ENCODE data around the gene DIAPH2.

Gene DIAPH2

DNA sequence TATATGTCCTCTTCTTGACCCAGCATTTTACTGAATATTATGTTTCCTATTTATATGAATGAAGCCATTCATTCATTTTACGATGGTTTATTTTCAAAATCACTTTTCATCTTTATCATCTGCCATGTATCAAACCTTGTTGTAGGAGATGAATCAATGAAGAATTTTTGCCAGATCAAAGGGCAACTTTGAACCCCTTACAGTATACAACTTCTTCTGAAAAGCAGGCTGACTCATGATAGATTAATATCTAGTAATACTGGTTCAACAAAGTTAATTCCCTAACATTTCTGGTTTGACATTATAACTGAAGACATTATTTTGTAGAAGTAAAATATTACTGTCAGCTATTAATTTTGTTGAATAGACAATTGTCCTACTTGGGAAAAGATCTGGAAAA lies 425.1 kb downstream of the DIAPH2 start:
- H3K4me1 ChIP-seq (ENCODE audit: control insufficient read depth, insufficient read depth, low read length) = no peaks in the 10 kb centered on the region
- H3K27ac ChIP-seq (ENCODE audit: low read depth, low read length) = no peak overlapping the region
- no peak overlapping the region for H3K4me3 ChIP-seq (ENCODE audit: low read length)
- no peaks in the 10 kb centered on the region for H3K27me3 ChIP-seq (ENCODE audit: control insufficient read depth, insufficient read depth, low read length)
- H3K36me3 ChIP-seq (ENCODE audit: control insufficient read depth, insufficient read depth, low read length) = no peaks in the 10 kb centered on the region
- no peak overlapping the region for H3K9ac ChIP-seq (ENCODE audit: low read length)

- no peak overlapping the region for H3K9ac ChIP-seq (ENCODE audit: low read length)
- no peak overlapping the region for H3K27ac ChIP-seq (ENCODE audit: low read depth, low read length)
- no peaks in the 10 kb centered on the region for H3K4me1 ChIP-seq (ENCODE audit: control insufficient read depth, insufficient read depth, low read length)
- no peaks in the 10 kb centered on the region for H3K27me3 ChIP-seq (ENCODE audit: control insufficient read depth, insufficient read depth, low read length)
- no peaks in the 10 kb centered on the region for H3K36me3 ChIP-seq (ENCODE audit: control insufficient read depth, insufficient read depth, low read length)
- no peak overlapping the region for H3K4me3 ChIP-seq (ENCODE audit: low read length)
Observed at GRCh38 chrX:97117572-97117971, 432.9 kb downstream of the DIAPH2 start.

GRCh38 chrX:97119474-97120109 lies 434.9 kb downstream of the DIAPH2 start:
- Histone ChIP-seq H3K27ac (ENCODE audit: low read depth, low read length) (no peak overlapping the region), H3K4me1 (ENCODE audit: control insufficient read depth, insufficient read depth, low read length) (no peaks in the 10 kb centered on the region), H3K9ac (ENCODE audit: low read length) (no peak overlapping the region), H3K36me3 (ENCODE audit: control insufficient read depth, insufficient read depth, low read length) (no peaks in the 10 kb centered on the region), H3K27me3 (ENCODE audit: control insufficient read depth, insufficient read depth, low read length) (no peaks in the 10 kb centered on the region), H3K4me3 (ENCODE audit: low read length) (no peak overlapping the region)

GRCh38 chrX:97123001-97123400 lies 438.4 kb downstream of the DIAPH2 start:
- Histone ChIP-seq H3K4me3 (ENCODE audit: low read length) (no peak overlapping the region), H3K36me3 (ENCODE audit: control insufficient read depth, insufficient read depth, low read length) (no peaks in the 10 kb centered on the region), H3K27me3 (ENCODE audit: control insufficient read depth, insufficient read depth, low read length) (no peaks in the 10 kb centered on the region), H3K4me1 (ENCODE audit: control insufficient read depth, insufficient read depth, low read length) (no peaks in the 10 kb centered on the region), H3K27ac (ENCODE audit: low read depth, low read length) (no peak overlapping the region), H3K9ac (ENCODE audit: low read length) (no peak overlapping the region)

GRCh38 chrX:97126020-97126419 lies 441.4 kb downstream of the DIAPH2 start:
- Histone ChIP-seq H3K4me3 (ENCODE audit: low read length) (no peak overlapping the region), H3K27ac (ENCODE audit: low read depth, low read length) (no peak overlapping the region), H3K4me1 (ENCODE audit: control insufficient read depth, insufficient read depth, low read length) (no peaks in the 10 kb centered on the region), H3K27me3 (ENCODE audit: control insufficient read depth, insufficient read depth, low read length) (no peaks in the 10 kb centered on the region), H3K36me3 (ENCODE audit: control insufficient read depth, insufficient read depth, low read length) (no peaks in the 10 kb centered on the region), H3K9ac (ENCODE audit: low read length) (no peak overlapping the region)

GRCh38 chrX:97132664-97133415 lies 448.2 kb downstream of the DIAPH2 start:
- no peak overlapping the region for H3K27ac ChIP-seq (ENCODE audit: low read depth, low read length)
- no peaks in the 10 kb centered on the region for H3K36me3 ChIP-seq (ENCODE audit: control insufficient read depth, insufficient read depth, low read length)
- no peak overlapping the region for H3K4me3 ChIP-seq (ENCODE audit: low read length)
- H3K27me3 ChIP-seq (ENCODE audit: control insufficient read depth, insufficient read depth, low read length) = no peaks in the 10 kb centered on the region
- H3K9ac ChIP-seq (ENCODE audit: low read length) = no peak overlapping the region
- no peaks in the 10 kb centered on the region for H3K4me1 ChIP-seq (ENCODE audit: control insufficient read depth, insufficient read depth, low read length)

DNA sequence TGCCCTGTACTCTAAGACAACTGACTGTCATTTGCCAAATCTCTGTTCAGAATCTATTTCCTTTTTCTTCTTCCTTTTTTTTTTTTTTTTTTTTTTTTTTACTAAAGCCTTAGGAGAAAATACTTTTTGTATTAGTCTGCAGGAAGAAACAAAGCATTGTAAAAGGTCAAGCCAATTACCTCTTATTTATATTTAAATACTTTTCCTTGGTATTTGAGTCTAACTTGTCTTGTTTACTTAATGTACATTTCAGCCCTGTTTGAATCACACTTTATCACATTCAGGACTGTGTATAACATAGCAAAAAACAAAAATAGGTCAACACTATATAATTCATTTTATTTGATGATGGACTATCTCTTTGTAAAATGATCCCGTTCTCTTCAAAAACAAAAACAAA lies 461.3 kb downstream of the DIAPH2 start:
- no peak overlapping the region for H3K9ac ChIP-seq (ENCODE audit: low read length)

GRCh38 chrX:97155816-97156215 lies 471.2 kb downstream of the DIAPH2 start:
- Histone ChIP-seq H3K36me3 (ENCODE audit: control insufficient read depth, insufficient read depth, low read length) (no peaks in the 10 kb centered on the region), H3K27me3 (ENCODE audit: control insufficient read depth, insufficient read depth, low read length) (no peaks in the 10 kb centered on the region), H3K9ac (ENCODE audit: low read length) (no peak overlapping the region), H3K4me1 (ENCODE audit: control insufficient read depth, insufficient read depth, low read length) (no peaks in the 10 kb centered on the region), H3K27ac (ENCODE audit: low read depth, low read length) (no peak overlapping the region), H3K4me3 (ENCODE audit: low read length) (no peak overlapping the region)

More for the DNA sequence above, 461.3 kb downstream of the DIAPH2 start:
- Histone ChIP-seq H3K4me3 (ENCODE audit: low read length) (no peak overlapping the region), H3K36me3 (ENCODE audit: control insufficient read depth, insufficient read depth, low read length) (no peaks in the 10 kb centered on the region), H3K27ac (ENCODE audit: low read depth, low read length) (no peak overlapping the region), H3K4me1 (ENCODE audit: control insufficient read depth, insufficient read depth, low read length) (no peaks in the 10 kb centered on the region), H3K27me3 (ENCODE audit: control insufficient read depth, insufficient read depth, low read length) (no peaks in the 10 kb centered on the region)

GRCh38 chrX:97158269-97158668 lies 473.6 kb downstream of the DIAPH2 start:
- Histone ChIP-seq H3K27ac (ENCODE audit: low read depth, low read length) (no peak overlapping the region), H3K9ac (ENCODE audit: low read length) (no peak overlapping the region), H3K4me1 (ENCODE audit: control insufficient read depth, insufficient read depth, low read length) (no peaks in the 10 kb centered on the region), H3K36me3 (ENCODE audit: control insufficient read depth, insufficient read depth, low read length) (no peaks in the 10 kb centered on the region), H3K4me3 (ENCODE audit: low read length) (no peak overlapping the region), H3K27me3 (ENCODE audit: control insufficient read depth, insufficient read depth, low read length) (no peaks in the 10 kb centered on the region)

DNA sequence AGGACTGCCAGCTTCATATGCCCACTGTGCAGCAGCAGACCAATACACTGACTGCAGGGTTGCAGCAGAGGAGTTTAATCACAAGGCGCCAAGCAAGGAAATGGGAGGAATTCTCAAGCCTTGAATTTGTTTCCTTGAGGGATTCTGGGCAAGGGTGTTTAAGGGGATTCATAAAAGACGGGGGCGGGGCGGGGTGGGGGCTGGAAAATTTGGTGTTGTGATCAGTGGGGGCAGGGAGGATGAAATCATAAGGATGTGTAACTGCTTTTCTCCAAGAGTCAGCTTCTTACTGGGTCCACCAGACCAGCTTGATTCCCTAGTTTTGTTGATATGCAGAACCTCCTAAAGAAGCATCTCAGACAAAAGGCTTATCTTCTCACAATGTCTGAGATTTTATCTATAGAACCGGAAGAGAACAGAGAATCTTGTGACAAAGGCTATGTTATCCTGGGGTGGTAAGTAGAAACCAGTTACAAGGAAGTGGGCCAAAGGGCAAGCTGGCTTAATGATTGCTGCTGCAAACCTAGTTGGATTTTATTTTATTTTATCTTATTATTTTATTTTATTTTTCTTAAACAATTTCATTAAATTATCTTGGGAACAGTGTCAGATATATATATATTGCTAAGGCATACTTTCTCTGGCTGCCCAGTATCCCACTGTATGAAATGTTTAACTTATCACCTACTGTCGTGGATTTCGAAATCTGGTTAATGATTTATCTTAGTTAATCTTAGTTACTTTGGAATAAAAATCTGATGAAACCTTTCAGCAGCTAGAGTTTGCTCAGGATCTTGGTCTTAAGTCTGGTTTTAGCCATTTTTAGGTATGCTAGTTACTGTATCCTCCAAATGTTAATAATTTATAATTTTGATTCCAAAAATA lies 475.5 kb downstream of the DIAPH2 start:
- H3K4me3 ChIP-seq (ENCODE audit: low read length) = no peak overlapping the region
- no peaks in the 10 kb centered on the region for H3K4me1 ChIP-seq (ENCODE audit: control insufficient read depth, insufficient read depth, low read length)
- no peaks in the 10 kb centered on the region for H3K27me3 ChIP-seq (ENCODE audit: control insufficient read depth, insufficient read depth, low read length)
- no peak overlapping the region for H3K9ac ChIP-seq (ENCODE audit: low read length)
- no peak overlapping the region for H3K27ac ChIP-seq (ENCODE audit: low read depth, low read length)
- H3K36me3 ChIP-seq (ENCODE audit: control insufficient read depth, insufficient read depth, low read length) = no peaks in the 10 kb centered on the region

- no peaks in the 10 kb centered on the region for H3K27me3 ChIP-seq (ENCODE audit: control insufficient read depth, insufficient read depth, low read length)
- H3K27ac ChIP-seq (ENCODE audit: low read depth, low read length) = no peak overlapping the region
- H3K4me1 ChIP-seq (ENCODE audit: control insufficient read depth, insufficient read depth, low read length) = no peaks in the 10 kb centered on the region
- H3K9ac ChIP-seq (ENCODE audit: low read length) = no peak overlapping the region
- no peaks in the 10 kb centered on the region for H3K36me3 ChIP-seq (ENCODE audit: control insufficient read depth, insufficient read depth, low read length)
- no peak overlapping the region for H3K4me3 ChIP-seq (ENCODE audit: low read length)
Observed at GRCh38 chrX:97167333-97167732, 482.7 kb downstream of the DIAPH2 start.

- Histone ChIP-seq H3K4me1 (ENCODE audit: control insufficient read depth, insufficient read depth, low read length) (no peaks in the 10 kb centered on the region), H3K4me3 (ENCODE audit: low read length) (no peak overlapping the region), H3K27me3 (ENCODE audit: control insufficient read depth, insufficient read depth, low read length) (no peaks in the 10 kb centered on the region), H3K36me3 (ENCODE audit: control insufficient read depth, insufficient read depth, low read length) (no peaks in the 10 kb centered on the region), H3K27ac (ENCODE audit: low read depth, low read length) (no peak overlapping the region), H3K9ac (ENCODE audit: low read length) (no peak overlapping the region)
Observed at GRCh38 chrX:97168646-97169045, 484.0 kb downstream of the DIAPH2 start.
